ENCODE results near the gene ARL15. TPM values are rescaled to one million over a fixed set of nuclear protein-coding genes. Genes with fewer than 3 reads are reported as not detected.

ARL15 gene
- polyA plus RNA-seq, 1 of the 3 experiments (the other 2 are of a cell fraction): 6.4 TPM

DNA sequence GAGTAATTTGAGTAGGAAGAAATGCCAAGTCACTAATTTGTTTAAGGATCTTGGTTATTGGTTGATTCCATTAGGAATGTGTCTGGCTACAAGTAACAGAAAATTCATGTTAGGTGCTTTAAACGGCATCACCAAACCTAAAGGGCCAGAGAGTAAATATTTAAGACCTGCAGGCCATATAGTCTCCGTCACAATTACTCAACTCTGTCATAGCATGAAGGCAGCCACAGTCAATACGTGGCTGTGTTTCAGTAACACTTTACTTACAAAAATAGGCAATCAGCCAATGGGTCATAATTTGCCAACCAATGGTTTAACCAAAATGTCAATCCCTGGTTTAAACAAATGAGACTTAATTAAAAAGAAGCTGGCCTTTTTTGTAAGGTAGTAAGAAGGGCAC is 98.5 kb downstream of the ARL15 start:
- CTCF ChIA-PET: interaction anchor here (2.2 kb wide), 1 partner anchor 734 kb away, joined by 7 read pairs; no protein-coding TSS in a partner anchor
- Histone ChIP-seq H3K4me1 (ENCODE audit: control insufficient read depth in 1 of 2, insufficient read depth in 2 of 2, low read depth in 1 of 2, low read length in 1 of 2) (no peaks in the 10 kb centered on the region; a peak in 3 of 4 replicates), H4K20me1 (ENCODE audit: insufficient read depth) (no peaks in the 10 kb centered on the region), H3F3A (replicated peaks; ENCODE audit: insufficient read depth) (peaks cover 4% of the 10 kb centered on the region), H3K36me3 (replicated peaks in 1 of 2; ENCODE audit: control insufficient read depth in 1 of 2, insufficient read depth in 2 of 2, low read length in 1 of 2) (no peaks in the 10 kb centered on the region), H3K9ac (no peak overlapping the region), H3K79me2 (ENCODE audit: insufficient read depth) (no peaks in the 10 kb centered on the region; the same call in 1 of the 2 replicates), H3K4me2 (no peak overlapping the region), H3K9me2 (no peaks in the 10 kb centered on the region), H3K27me3 (ENCODE audit: insufficient read depth) (no peaks in the 10 kb centered on the region), H3K27ac (ENCODE audit: low read depth in 2 of 2, low read length in 1 of 2) (no peak overlapping the region), H3K4me3 (ENCODE audit: low read depth in 2 of 2, low read length in 1 of 2) (no peak overlapping the region), H3K9me3 (no peaks in the 10 kb centered on the region), H2AFZ (ENCODE audit: low read depth) (no peak overlapping the region)
- DNase-seq: no peak
- TF ChIP-seq, protein P1, sequence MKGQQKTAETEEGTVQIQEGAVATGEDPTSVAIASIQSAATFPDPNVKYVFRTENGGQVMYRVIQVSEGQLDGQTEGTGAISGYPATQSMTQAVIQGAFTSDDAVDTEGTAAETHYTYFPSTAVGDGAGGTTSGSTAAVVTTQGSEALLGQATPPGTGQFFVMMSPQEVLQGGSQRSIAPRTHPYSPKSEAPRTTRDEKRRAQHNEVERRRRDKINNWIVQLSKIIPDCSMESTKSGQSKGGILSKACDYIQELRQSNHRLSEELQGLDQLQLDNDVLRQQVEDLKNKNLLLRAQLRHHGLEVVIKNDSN (IDR thresholded peaks at IDR 0.05; ENCODE audit: borderline replicate concordance, low read depth): no peak
- no peak for TF ChIP-seq GABPA (IDR thresholded peaks at IDR 0.05; ENCODE audit: low read depth)
- 77% methylated on average over 3 of the region's 3 CpGs for WGBS (ENCODE audit: low lambda C conversion rate)
- POLR2A ChIA-PET: no interaction called here

DNA sequence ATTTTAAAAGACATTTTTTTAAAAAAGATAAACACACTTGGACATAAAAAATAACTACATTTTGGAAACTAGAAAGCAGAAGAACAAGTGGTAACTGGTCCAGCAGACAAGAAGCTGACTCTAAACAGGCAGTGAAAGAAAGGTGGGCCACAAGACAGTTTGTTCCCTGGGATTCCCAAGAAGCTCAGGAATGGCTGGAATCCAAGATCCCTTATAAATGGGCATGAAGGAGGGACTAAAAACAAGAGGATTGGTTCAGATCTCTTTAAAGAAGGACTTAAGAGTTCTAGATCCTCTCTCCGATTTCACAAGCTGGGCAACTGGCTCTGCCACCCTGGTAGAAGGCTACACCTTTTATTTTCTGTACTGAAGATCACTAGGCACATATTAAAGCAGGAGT is 102.8 kb downstream of the ARL15 start:
- peaks cover 0 to under 1% of the 10 kb centered on the region in 2 experiments for H3K36me3 ChIP-seq (replicated peaks in 1 of 2; ENCODE audit: control insufficient read depth in 1 of 2, insufficient read depth in 2 of 2, low read length in 1 of 2)
- no peaks in the 10 kb centered on the region for H3K27me3 ChIP-seq (ENCODE audit: insufficient read depth)
- TF ChIP-seq RXRA (IDR thresholded peaks at IDR 0.05; ENCODE audit: borderline replicate concordance, low read depth): no peak
- TF ChIP-seq, protein P2, sequence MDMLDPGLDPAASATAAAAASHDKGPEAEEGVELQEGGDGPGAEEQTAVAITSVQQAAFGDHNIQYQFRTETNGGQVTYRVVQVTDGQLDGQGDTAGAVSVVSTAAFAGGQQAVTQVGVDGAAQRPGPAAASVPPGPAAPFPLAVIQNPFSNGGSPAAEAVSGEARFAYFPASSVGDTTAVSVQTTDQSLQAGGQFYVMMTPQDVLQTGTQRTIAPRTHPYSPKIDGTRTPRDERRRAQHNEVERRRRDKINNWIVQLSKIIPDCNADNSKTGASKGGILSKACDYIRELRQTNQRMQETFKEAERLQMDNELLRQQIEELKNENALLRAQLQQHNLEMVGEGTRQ (IDR thresholded peaks at IDR 0.05; ENCODE audit: borderline replicate concordance, low read depth, low read length): no peak
- no peak overlapping the region for H2AFZ ChIP-seq (ENCODE audit: low read depth)
- no peak overlapping the region for H3K4me2 ChIP-seq
- H3K9me3 ChIP-seq: no peaks in the 10 kb centered on the region; the same call in 1 of the 2 replicates
- 100% methylated on average over 1 of the region's 1 CpG for WGBS (ENCODE audit: low lambda C conversion rate)
- H3K4me1 ChIP-seq (ENCODE audit: control insufficient read depth in 1 of 2, insufficient read depth in 2 of 2, low read depth in 1 of 2, low read length in 1 of 2): no peaks in the 10 kb centered on the region; a peak in 2 of 4 replicates
- no peak for DNase-seq
- H3K79me2 ChIP-seq (ENCODE audit: insufficient read depth): no peaks in the 10 kb centered on the region; the same call in 1 of the 2 replicates
- H3K9ac ChIP-seq: no peak overlapping the region
- H3K4me3 ChIP-seq (ENCODE audit: low read depth in 2 of 2, low read length in 1 of 2): no peak overlapping the region
- no peaks in the 10 kb centered on the region for H3K9me2 ChIP-seq
- H4K20me1 ChIP-seq (ENCODE audit: insufficient read depth): no peaks in the 10 kb centered on the region
- H3F3A ChIP-seq (replicated peaks; ENCODE audit: insufficient read depth): peaks cover 3% of the 10 kb centered on the region
- ChIA-PET CTCF (interaction anchor here (1.0 kb wide), 1 partner anchor 13 kb away, joined by 3 read pairs; no protein-coding TSS in a partner anchor), POLR2A (no interaction called here)
- H3K27ac ChIP-seq (ENCODE audit: low read depth in 2 of 2, low read length in 1 of 2): no peak overlapping the region

DNA sequence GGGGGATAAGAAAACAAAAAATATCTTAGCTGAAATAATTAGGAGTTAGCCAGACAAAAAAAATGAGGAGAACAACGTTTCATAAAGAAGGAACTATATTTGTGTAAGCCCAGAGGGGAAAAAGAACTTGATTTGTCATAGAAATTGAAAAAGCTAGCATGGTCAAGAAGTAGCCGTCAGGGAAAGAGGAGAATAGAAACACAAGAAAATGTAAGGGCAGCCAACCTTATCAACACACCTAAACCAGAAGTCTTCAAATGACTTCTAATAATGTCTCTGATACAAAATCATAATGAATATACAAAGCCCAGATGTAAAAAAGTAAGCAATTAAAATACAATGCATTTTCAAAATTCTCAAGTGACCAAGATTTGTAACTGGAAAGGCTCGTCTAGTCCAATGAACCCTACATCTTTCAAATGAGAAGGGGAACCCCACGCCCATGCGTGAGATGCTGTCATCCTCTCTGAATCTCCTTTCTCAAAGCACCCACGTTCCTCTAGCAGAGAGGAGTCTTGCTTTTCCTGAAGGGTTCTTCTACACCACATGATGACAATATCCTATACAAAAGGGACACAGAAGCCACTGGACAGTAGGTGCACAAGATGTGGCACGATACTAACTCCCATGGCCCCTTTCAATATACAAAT is 103.7 kb downstream of the ARL15 start:
- no peaks in the 10 kb centered on the region for H4K20me1 ChIP-seq (ENCODE audit: insufficient read depth)
- no peaks in the 10 kb centered on the region for H3K27me3 ChIP-seq (ENCODE audit: insufficient read depth)
- H3K9me3 ChIP-seq: no peaks in the 10 kb centered on the region; the same call in 1 of the 2 replicates
- DNase-seq: no peak
- WGBS (ENCODE audit: low lambda C conversion rate): 80% methylated on average over 7 of the region's 7 CpGs
- H3K4me3 ChIP-seq (ENCODE audit: low read depth in 2 of 2, low read length in 1 of 2): no peak overlapping the region
- H3F3A ChIP-seq (replicated peaks; ENCODE audit: insufficient read depth): peaks cover 3% of the 10 kb centered on the region
- CTCF ChIA-PET: no interaction called here
- no peaks in the 10 kb centered on the region; a peak in 1 of 4 replicates for H3K4me1 ChIP-seq (ENCODE audit: control insufficient read depth in 1 of 2, insufficient read depth in 2 of 2, low read depth in 1 of 2, low read length in 1 of 2)
- no peak overlapping the region for H3K4me2 ChIP-seq
- no peak overlapping the region for H3K9ac ChIP-seq
- no peak overlapping the region for H2AFZ ChIP-seq (ENCODE audit: low read depth)
- peaks cover 0 to 5% of the 10 kb centered on the region in 2 experiments for H3K36me3 ChIP-seq (replicated peaks in 1 of 2; ENCODE audit: control insufficient read depth in 1 of 2, insufficient read depth in 2 of 2, low read length in 1 of 2)
- H3K9me2 ChIP-seq: no peaks in the 10 kb centered on the region
- POLR2A ChIA-PET: no interaction called here
- H3K27ac ChIP-seq (ENCODE audit: low read depth in 2 of 2, low read length in 1 of 2): no peak overlapping the region
- H3K79me2 ChIP-seq (ENCODE audit: insufficient read depth): no peaks in the 10 kb centered on the region
- TF ChIP-seq FOSL2 (IDR thresholded peaks at IDR 0.05; ENCODE audit: borderline replicate concordance, low read depth): no peak
- TF ChIP-seq RAD21 (IDR thresholded peaks at IDR 0.05; ENCODE audit: low read length): no peak
- TF ChIP-seq, protein P2 (IDR thresholded peaks at IDR 0.05; ENCODE audit: borderline replicate concordance, low read depth, low read length): no peak
- TF ChIP-seq JUND (IDR thresholded peaks at IDR 0.05): no peak

Data from SK-N-SH (cell line).